Measurements from ENCODE around the gene MAL. TPM values are rescaled to one million over a fixed set of nuclear protein-coding genes. Genes with fewer than 3 reads are reported as not detected.

Gene MAL
- total RNA-seq (10 to 100 TPM in 2 of 9 donors, 1 to 10 TPM in 6, under 1 TPM in 1; 0.97 to 12.7 (median 3.5) TPM), polyA plus RNA-seq (1 to 10 TPM; 2.3 to 8.4 TPM)
- long read RNA-seq, donor 1, partial matches to known transcripts: 0 of 3 reads
- long read RNA-seq, donor 1, other reads (novel, unspliced or antisense): 0 of 3 reads
- long read RNA-seq, donor 2, partial matches to known transcripts: 0 of 1 reads
- long read RNA-seq, donor 2, other reads (novel, unspliced or antisense): 0 of 1 reads
- long read RNA-seq, donor 3: 0 reads

- Histone ChIP-seq H3K4me1 (peaks cover 0 to 29% (median 5%) of the 10 kb centered on the region in 12 donors), H3K36me3 (no peaks in the 10 kb centered on the region), H3K4me3 (peak within 1 kb of the TSS; percentile 29 to 61 (median 52)), H3K27me3 (peaks cover 0 to 72% (median 28%) of the 10 kb centered on the region in 9 donors), H3K9me3 (no peaks in the 10 kb centered on the region), H3K27ac (peak within 1 kb of the TSS in 5 of 12 donors; percentile 23 to 64 (median 50))
- peak in 2 of 5 donors; percentile 32 to 42 for DNase-seq
- ATAC-seq: peak in 2 of 4 donors; percentile 30 to 37
- 1 to 2% (median 1%) methylated on average over 32 to 81 of the region's 81 CpGs for WGBS, 4 donors
- intact Hi-C loops (cut with DNase I): loop anchor here in 2 of 10 donors (10.0 kb wide), 2 partner anchors 49 to 89 kb away; no protein-coding TSS in a partner anchor
- TF ChIP-seq CTCF (IDR thresholded peaks at IDR 0.05): no peak
- no peak for TF ChIP-seq POLR2A (IDR thresholded peaks at IDR 0.05)
Measured at GRCh38 chr2:95025406-95026319, at the start of gene MAL. Gene MAL (plus strand): TSS chr2:95025708. CDS start chr2:95025793, 85 bp downstream.

GRCh38 chr2:94977826-94978225 is 47.7 kb upstream of the MAL start:
- TF ChIP-seq CTCF (IDR thresholded peaks at IDR 0.05) (no peak), POLR2A (IDR thresholded peaks at IDR 0.05) (no peak)
- no peak for ATAC-seq
- H3K4me3 ChIP-seq: no peak overlapping the region
- peaks cover 0 to 43% (median 5%) of the 10 kb centered on the region in 9 donors for H3K27me3 ChIP-seq
- intact Hi-C loops (cut with DNase I): no loop called here
- H3K4me1 ChIP-seq: no peaks in the 10 kb centered on the region
- no peak for DNase-seq
- no peaks in the 10 kb centered on the region for H3K36me3 ChIP-seq
- H3K9me3 ChIP-seq: no peaks in the 10 kb centered on the region
- WGBS, 4 donors: 75 to 82% (median 78%) methylated on average over 4 of the region's 4 CpGs
- H3K27ac ChIP-seq: no peak overlapping the region

GRCh38 chr2:94978917-94979316 is 46.6 kb upstream of the MAL start:
- ATAC-seq (no peak), DNase-seq (no peak)
- WGBS, 4 donors: 75 to 79% (median 76%) methylated on average over 3 of the region's 3 CpGs
- Histone ChIP-seq H3K27me3 (peaks cover 0 to 43% (median 6%) of the 10 kb centered on the region in 9 donors), H3K36me3 (no peaks in the 10 kb centered on the region), H3K4me3 (no peak overlapping the region), H3K9me3 (no peaks in the 10 kb centered on the region), H3K4me1 (no peaks in the 10 kb centered on the region), H3K27ac (no peak overlapping the region)
- no peak for TF ChIP-seq CTCF (IDR thresholded peaks at IDR 0.05)
- TF ChIP-seq POLR2A (IDR thresholded peaks at IDR 0.05): no peak
- intact Hi-C loops (cut with DNase I): no loop called here

All from heart left ventricle (tissue), 16 donors.